H9 (cell line): ENCODE measurements around the gene DCT. TPM values are rescaled to one million over a fixed set of nuclear protein-coding genes. Genes with fewer than 3 reads are reported as not detected.

Experiments used
- DNase-seq: peaks from one replicate; pipeline ENCODE4 v3.0.0-alpha.2; 2017
- H2AFZ ChIP-seq: one replicate; pipeline ENCODE4 v1.6.1; 2013; ENCODE audit warnings: mild to moderate bottlenecking, low read length, control low read depth, moderate library complexity
- H2AK5ac ChIP-seq: 2 replicates; pipeline ENCODE4 v1.6.1; 2013; ENCODE audit warnings: low read length, control low read depth, mixed read lengths; ENCODE audit not compliant: insufficient read length
- H2BK120ac ChIP-seq: one replicate; pipeline ENCODE4 v1.6.1; 2013; ENCODE audit warnings: low read depth, mild to moderate bottlenecking, low read length, control low read depth, inconsistent platforms; ENCODE audit not compliant: poor library complexity, severe bottlenecking
- H2BK12ac ChIP-seq: 2 replicates; pipeline ENCODE4 v1.6.1; 2013; ENCODE audit warnings: low read length, control low read depth, mixed read lengths, low read depth; ENCODE audit not compliant: insufficient read length
- H2BK15ac ChIP-seq: 2 replicates; pipeline ENCODE4 v1.6.1; 2013; ENCODE audit warnings: low read depth, low read length, control low read depth
- H2BK20ac ChIP-seq: one replicate; pipeline ENCODE4 v1.6.1; 2013; ENCODE audit warnings: low read depth, mild to moderate bottlenecking, low read length, control low read depth, inconsistent platforms; ENCODE audit not compliant: poor library complexity, severe bottlenecking
- H2BK5ac ChIP-seq: 2 replicates; pipeline ENCODE4 v1.6.1; 2013; ENCODE audit warnings: low read length, control low read depth, mixed read lengths; ENCODE audit not compliant: insufficient read length
- H3K14ac ChIP-seq: 2 replicates; pipeline ENCODE4 v1.6.1; 2013; ENCODE audit warnings: low read length, control low read depth; ENCODE audit not compliant: insufficient read depth
- H3K18ac ChIP-seq: 2 replicates; pipeline ENCODE4 v1.6.1; 2013; ENCODE audit warnings: low read depth, mild to moderate bottlenecking, mixed read lengths, low read length, control low read depth; ENCODE audit not compliant: insufficient read length
- H3K23ac ChIP-seq: 2 replicates; pipeline ENCODE4 v1.6.1; 2013; ENCODE audit warnings: low read length, control low read depth, mixed read lengths, low read depth; ENCODE audit not compliant: insufficient read length
- H3K23me2 ChIP-seq: 2 replicates; pipeline ENCODE4 v1.6.1; 2013; ENCODE audit warnings: low read depth, mild to moderate bottlenecking, mixed read lengths, low read length, control low read depth; ENCODE audit not compliant: insufficient read length, poor library complexity, severe bottlenecking
- H3K27ac ChIP-seq: 2 replicates; pipeline ENCODE4 v1.5.1; 2013; ENCODE audit warnings: low read length, control low read depth, mixed read lengths, low read depth; ENCODE audit not compliant: insufficient read length
- H3K27me3 ChIP-seq: 2 replicates; pipeline ENCODE4 v1.6.1; 2013; ENCODE audit warnings: low read length, control low read depth, inconsistent platforms; ENCODE audit not compliant: insufficient read depth
- H3K4ac ChIP-seq: 2 replicates; pipeline ENCODE4 v1.6.1; 2013; ENCODE audit warnings: low read depth, mild to moderate bottlenecking, control low read depth, inconsistent platforms, low read length, moderate library complexity
- H3K4me1 ChIP-seq: 2 replicates; pipeline ENCODE4 v1.6.1; 2013; ENCODE audit warnings: low read length, control low read depth, inconsistent platforms; ENCODE audit not compliant: insufficient read depth
- H3K4me2 ChIP-seq: 2 replicates; pipeline ENCODE4 v1.6.1; 2013; ENCODE audit warnings: low read length, control low read depth, mixed read lengths; ENCODE audit not compliant: insufficient read length, insufficient read depth
- H3K56ac ChIP-seq: 2 replicates; pipeline ENCODE4 v1.6.1; 2013; ENCODE audit warnings: low read depth, mild to moderate bottlenecking, mixed read lengths, low read length, control low read depth; ENCODE audit not compliant: insufficient read length
- H3K79me1 ChIP-seq: 2 replicates; pipeline ENCODE4 v1.6.1; 2013; ENCODE audit warnings: low read depth, mild to moderate bottlenecking, moderate library complexity, low read length, control low read depth, inconsistent platforms; ENCODE audit not compliant: insufficient read depth, poor library complexity, severe bottlenecking
- H3K79me2 ChIP-seq: 2 replicates; pipeline ENCODE4 v1.6.1; 2013; ENCODE audit warnings: low read length, control low read depth, inconsistent platforms; ENCODE audit not compliant: insufficient read depth
- H3K9ac ChIP-seq: 2 replicates; pipeline ENCODE4 v1.6.1; 2013; ENCODE audit warnings: low read length, control low read depth, mixed read lengths; ENCODE audit not compliant: insufficient read length; ENCODE audit errors: extremely low read depth
- H3K9me3 ChIP-seq: one replicate; pipeline ENCODE4 v1.6.1; 2013; ENCODE audit warnings: low read depth, low read length, inconsistent platforms; ENCODE audit not compliant: control insufficient read depth
- H3T11ph ChIP-seq: one replicate; pipeline ENCODE4 v1.6.1; 2013; ENCODE audit warnings: mild to moderate bottlenecking, low read length, control low read depth, inconsistent platforms
- H4K20me1 ChIP-seq: one replicate; pipeline ENCODE4 v1.6.1; 2013; ENCODE audit not compliant: control insufficient read depth, insufficient read length, insufficient read depth
- H4K5ac ChIP-seq: 2 replicates; pipeline ENCODE4 v1.6.1; 2013; ENCODE audit warnings: low read depth, mild to moderate bottlenecking, mixed read lengths, low read length, control low read depth; ENCODE audit not compliant: insufficient read length
- H4K8ac ChIP-seq: replicated peaks from 2 replicates; pipeline ENCODE4 v1.6.1; 2013; ENCODE audit warnings: low read length, control low read depth, mixed read lengths, low read depth; ENCODE audit not compliant: insufficient read length
- H4K91ac ChIP-seq: 2 replicates; pipeline ENCODE4 v1.6.1; 2013; ENCODE audit warnings: low read depth, mild to moderate bottlenecking, moderate library complexity, mixed read lengths, low read length, control low read depth; ENCODE audit not compliant: insufficient read length
- H3K27ac Mint-ChIP-seq, 3 experiments: 2 replicates in 2 of 3; 3 replicates in 1 of 3; pipeline ENCODE4 v1.8.0; 2020 to 2021; ENCODE audit warnings: mixed read lengths in 3 of 3, mild to moderate bottlenecking in 1 of 3, moderate library complexity in 1 of 3
- H3K27me3 Mint-ChIP-seq: 2 replicates; pipeline ENCODE4 v1.8.0; 2021; ENCODE audit warnings: low read depth, mild to moderate bottlenecking, moderate library complexity, mixed read lengths
- H3K36me3 Mint-ChIP-seq, 3 experiments: 2 replicates in 2 of 3; 3 replicates in 1 of 3; pipeline ENCODE4 v1.8.0; 2020 to 2021; ENCODE audit warnings: low read depth in 3 of 3, mixed read lengths in 3 of 3; ENCODE audit not compliant: insufficient read depth in 1 of 3
- H3K4me1 Mint-ChIP-seq, 2 experiments: 2 replicates each; pipeline ENCODE4 v1.8.0; 2020; ENCODE audit warnings: mixed read lengths in 2 of 2
- H3K4me3 Mint-ChIP-seq, 2 experiments: 2 replicates in 1 of 2; 3 replicates in 1 of 2; pipeline ENCODE4 v1.8.0; 2020 to 2021; ENCODE audit warnings: mild to moderate bottlenecking in 2 of 2, mixed read lengths in 2 of 2, moderate library complexity in 1 of 2
- H3K9me3 Mint-ChIP-seq, 2 experiments: 2 replicates in 1 of 2; 3 replicates in 1 of 2; pipeline ENCODE4 v1.8.0; 2020; ENCODE audit warnings: mild to moderate bottlenecking in 2 of 2, mixed read lengths in 2 of 2, moderate library complexity in 1 of 2
- CTCF ChIP-seq: fragments of 200-600 bp; sonication (generic); conservative IDR thresholded peaks from 3 replicates; pipeline ENCODE4 v1.8.0; 2021; ENCODE audit warnings: antibody characterized with exemption, mild to moderate bottlenecking
- WGBS: extraction: QIAGEN DNeasy Blood & Tissue Kit; methylation state at CpG from one replicate; pipeline ENCODE4 v1.1.7; 2013; ENCODE audit warnings: missing lambda C conversion rate, low lambda C conversion rate, mixed read lengths; ENCODE audit not compliant: insufficient read length; ENCODE audit errors: extremely low coverage; 5-methylcytosine and 5-hydroxymethylcytosine counted together
- total RNA-seq: library from RNA; stranded (reverse); gene quantifications from 2 replicates; pipeline ENCODE4 v1.2.1, GENCODE V29; 2021

Gene DCT
- total RNA-seq, 1 experiment from 2014 or later, result not detected

DNA sequence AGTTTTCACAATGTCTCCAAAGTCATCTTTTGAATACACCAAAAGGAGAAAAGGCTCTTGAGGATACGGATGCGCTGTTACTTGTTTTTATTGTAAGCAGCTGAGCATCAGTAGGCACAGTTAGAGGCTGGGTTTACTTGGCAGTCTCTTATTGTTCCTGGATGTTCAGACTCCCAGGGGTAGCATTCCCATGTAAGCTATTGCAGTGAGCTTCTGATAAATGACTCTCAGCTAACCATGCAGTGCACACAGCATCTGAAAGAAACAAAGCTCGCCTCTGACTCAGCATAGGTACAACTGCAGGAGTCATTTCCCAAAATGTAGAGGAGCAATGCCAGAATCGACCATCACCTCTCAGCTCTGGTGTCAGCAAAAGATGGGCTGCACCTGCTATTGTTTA is 84.8 kb downstream of the DCT start:
- H2BK5ac ChIP-seq, result no peak overlapping the region
- Mint-ChIP-seq H3K4me3 (no peak overlapping the region), H3K36me3 (peaks cover 0 to 4% (median 0%) of the 10 kb centered on the region in 3 experiments; a peak in 1 of 7 replicates), H3K27ac (no peak overlapping the region), H3K4me1 (peaks cover 5 to 8% of the 10 kb centered on the region in 2 experiments; a peak in 2 of 4 replicates), H3K27me3 (no peaks in the 10 kb centered on the region), H3K9me3 (no peaks in the 10 kb centered on the region)
- H3K79me2 ChIP-seq, result no peaks in the 10 kb centered on the region
- H3K23me2 ChIP-seq, result no peaks in the 10 kb centered on the region
- no peak overlapping the region for H4K91ac ChIP-seq
- H2BK12ac ChIP-seq, result no peak overlapping the region
- no peak overlapping the region for H3K27ac ChIP-seq
- no peak overlapping the region for H3K14ac ChIP-seq
- WGBS, result no CpG with 5 or more reads among the region's 4 CpGs
- no peak overlapping the region for H2AFZ ChIP-seq
- H3K18ac ChIP-seq, result no peak overlapping the region
- DNase-seq, result no peak
- no peaks in the 10 kb centered on the region for H4K20me1 ChIP-seq
- H3K4me1 ChIP-seq, result 0 out of 2 replicates have a peak, but pooled peaks cover 2% of the 10 kb centered on the region
- H3K4ac ChIP-seq, result no peak overlapping the region
- H2BK15ac ChIP-seq, result no peak overlapping the region
- no peak overlapping the region for H3K56ac ChIP-seq
- H3K27me3 ChIP-seq, result no peaks in the 10 kb centered on the region
- H2AK5ac ChIP-seq, result no peak overlapping the region
- H2BK20ac ChIP-seq, result no peak overlapping the region
- H3K79me1 ChIP-seq, result no peaks in the 10 kb centered on the region
- H3K23ac ChIP-seq, result no peak overlapping the region
- no peaks in the 10 kb centered on the region for H3K9me3 ChIP-seq
- no peak overlapping the region for H3K4me2 ChIP-seq
- H4K8ac ChIP-seq, result no peak overlapping the region
- H3T11ph ChIP-seq, result no peak overlapping the region
- no peak for TF ChIP-seq CTCF
- H2BK120ac ChIP-seq, result no peak overlapping the region
- H4K5ac ChIP-seq, result no peak overlapping the region
- no peak overlapping the region for H3K9ac ChIP-seq
